Stimulated activated CD4-positive, alpha-beta T cell treated with anti-CD3 and anti-CD28 coated beads, TNF-alpha, amount 100 ng/mL, for 24 hours (primary cell): ENCODE results near the gene NUDT5.
"Not testable (repeated sequence)": the region's sequence is repeated elsewhere in the genome, so short reads cannot be mapped to it uniquely, and the experiment has no call there.

Experiments
- DNase-seq, 3 experiments: peaks; one replicate each; pipeline ENCODE4 v3.0.0-alpha.2; 2020; ENCODE audit warnings: low read depth in 3 of 3

NUDT5 gene

GRCh38 chr10:12195603-12196506 lies at the start of gene NUDT5, which contains the start of gene CDC123:
Gene NUDT5 (minus strand): TSS chr10:12195891. CDS start chr10:12186291, 9,600 bp downstream.
Gene CDC123 (plus strand): TSS chr10:12196188. CDS start chr10:12196246, 58 bp downstream.
- peak; percentile 69 to 85 (median 73) for DNase-seq

GRCh38 chr10:12243864-12244620 lies 48.4 kb upstream of the NUDT5 start:
- DNase-seq: no peak

GRCh38 chr10:12241810-12242529 lies 46.3 kb upstream of the NUDT5 start:
- DNase-seq: peak; percentile 14 to 63 (median 46)

GRCh38 chr10:12238821-12239220 lies 43.1 kb upstream of the NUDT5 start:
- no peak for DNase-seq

DNA sequence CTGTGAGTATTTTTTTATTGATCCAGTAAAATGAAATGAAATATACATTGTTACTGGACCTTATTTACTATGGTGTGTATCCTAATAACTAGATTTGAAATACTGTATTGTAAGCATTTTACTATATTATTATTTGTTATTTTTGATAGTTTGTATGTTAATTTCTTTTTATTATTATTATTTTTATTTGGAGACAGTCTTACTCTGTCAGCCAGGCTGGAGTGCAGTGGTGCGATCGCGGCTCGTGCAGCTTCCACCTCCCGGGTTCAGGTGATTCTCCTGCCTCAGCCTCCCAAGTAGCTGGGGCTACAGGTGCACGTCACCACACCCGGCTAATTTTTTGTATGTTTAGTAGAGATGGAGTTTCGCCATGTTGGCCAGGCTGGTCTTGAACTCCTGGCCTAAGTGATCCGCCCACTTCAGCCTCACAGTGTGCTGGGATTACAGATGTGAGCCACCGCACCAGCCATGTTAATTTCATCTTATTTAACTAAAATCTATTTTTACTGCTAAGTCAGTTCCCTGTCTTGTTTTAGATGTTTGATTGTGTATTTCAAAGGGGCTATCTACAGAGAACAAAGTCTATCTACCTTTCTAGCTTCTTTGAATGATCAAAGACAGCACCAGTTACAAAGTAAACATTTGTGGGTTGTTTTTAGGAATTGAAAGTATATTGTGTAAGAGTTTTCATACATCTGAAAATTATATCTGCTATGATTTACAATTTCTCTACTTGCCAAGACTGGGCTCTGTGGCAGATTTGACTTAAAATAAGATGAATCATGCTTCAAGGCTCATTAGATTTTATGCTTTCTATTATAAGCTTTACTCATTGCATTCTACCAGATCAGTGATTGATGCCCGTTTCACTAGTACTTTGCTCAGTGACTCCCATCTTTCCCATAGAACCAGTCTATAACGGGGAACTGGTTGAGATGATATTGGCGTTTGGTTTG lies 41.9 kb upstream of the NUDT5 start:
- DNase-seq: no peak

GRCh38 chr10:12235796-12236195 lies 40.1 kb upstream of the NUDT5 start:
- DNase-seq: no peak

GRCh38 chr10:12235116-12235694 lies 39.5 kb upstream of the NUDT5 start:
- DNase-seq: no peak

- DNase-seq: not testable (repeated sequence)
Observed at GRCh38 chr10:12234687-12235086, 39.0 kb upstream of the NUDT5 start.

- DNase-seq: no peak
Observed at GRCh38 chr10:12228851-12229250, 33.2 kb upstream of the NUDT5 start.

GRCh38 chr10:12226438-12226837 lies 30.7 kb upstream of the NUDT5 start:
- not testable (repeated sequence) for DNase-seq

GRCh38 chr10:12225444-12225843 lies 29.8 kb upstream of the NUDT5 start:
- no peak for DNase-seq

DNA sequence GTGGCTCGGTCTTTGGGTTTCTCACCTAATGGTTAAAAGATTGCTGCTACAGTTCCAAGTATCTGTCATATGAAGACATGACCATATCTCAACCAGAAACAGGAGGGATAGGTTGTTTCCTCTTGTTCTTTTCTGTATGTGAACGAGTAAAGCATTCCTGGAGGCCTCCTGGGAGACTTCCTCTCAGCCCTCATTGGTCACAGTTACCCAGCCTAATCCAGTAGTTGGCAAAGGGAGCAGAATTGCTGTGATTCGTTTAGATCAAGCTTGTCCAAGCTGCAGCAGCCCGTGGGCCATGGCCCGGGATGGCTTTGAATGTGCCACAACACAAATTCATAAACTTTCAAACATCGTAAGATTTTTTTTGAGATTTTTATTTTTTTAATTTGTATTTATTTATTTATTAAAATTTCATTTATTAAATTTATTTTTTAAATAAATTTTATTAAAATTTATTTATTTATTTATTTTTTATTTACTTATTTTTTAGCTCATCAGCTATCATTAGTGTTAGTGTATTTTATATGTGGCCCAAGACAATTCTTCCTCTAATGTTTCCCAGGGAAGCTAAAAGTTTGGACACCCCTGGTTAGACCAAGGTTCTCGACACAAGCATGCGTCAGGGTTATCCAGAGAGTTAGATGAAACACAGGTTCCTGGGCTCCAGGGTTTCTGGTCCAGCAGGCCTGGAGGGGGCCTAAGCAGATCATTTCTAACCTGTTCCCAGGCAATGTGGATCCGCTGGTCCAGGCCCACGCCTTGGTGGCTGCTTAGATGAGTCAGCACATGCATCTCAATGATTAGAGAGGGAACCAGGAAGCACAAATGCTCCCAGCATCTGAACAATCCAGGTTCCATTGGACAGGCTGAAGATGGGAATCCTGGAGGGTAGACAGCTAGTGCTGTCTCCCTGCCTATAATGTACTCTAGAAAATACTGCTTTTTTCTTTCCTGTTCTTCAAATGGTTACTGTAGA lies 25.9 kb upstream of the NUDT5 start:
- DNase-seq: no peak

- no peak for DNase-seq
Observed at GRCh38 chr10:12218991-12219390, 23.3 kb upstream of the NUDT5 start.

- DNase-seq: no peak
Observed at GRCh38 chr10:12214763-12215218, 19.1 kb upstream of the NUDT5 start.

DNA sequence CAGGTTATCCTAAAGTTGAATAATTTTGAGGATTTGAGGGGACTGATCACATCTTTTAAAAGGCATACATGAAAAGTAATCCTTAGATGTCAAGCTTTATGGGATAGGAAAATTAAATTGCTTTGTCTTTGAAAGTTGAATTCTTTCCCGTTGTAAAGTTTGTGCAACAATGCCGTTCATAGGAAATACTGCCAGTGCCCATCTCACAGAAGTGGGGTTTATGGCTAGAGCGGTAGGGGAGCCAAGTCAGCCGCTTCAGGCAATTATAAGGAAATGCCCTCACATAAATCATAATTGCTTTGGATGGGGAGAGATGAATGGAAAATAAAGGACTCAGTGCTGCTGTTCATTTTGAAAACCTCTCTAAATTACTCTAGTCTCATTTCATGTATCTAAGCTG lies 18.4 kb upstream of the NUDT5 start:
- no peak for DNase-seq

DNA sequence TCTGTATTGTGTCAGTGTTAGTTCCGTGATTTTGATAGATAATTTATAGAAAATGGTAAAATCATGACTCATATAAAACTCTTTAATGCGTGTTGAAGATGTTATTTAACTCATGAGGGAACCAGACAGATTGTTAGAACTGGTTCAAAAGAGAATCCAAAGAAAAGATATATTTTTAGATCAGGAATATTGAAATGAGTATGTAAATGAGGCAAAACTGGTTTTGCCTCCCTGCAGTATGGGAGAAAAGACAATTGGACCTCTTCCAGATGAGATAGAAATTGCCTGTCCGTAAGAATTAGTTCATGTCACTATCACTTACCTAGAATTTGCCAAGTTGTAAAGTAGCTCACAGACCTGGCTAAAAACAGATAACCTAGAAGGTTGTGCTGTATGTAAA lies 17.9 kb upstream of the NUDT5 start:
- DNase-seq: no peak

DNA sequence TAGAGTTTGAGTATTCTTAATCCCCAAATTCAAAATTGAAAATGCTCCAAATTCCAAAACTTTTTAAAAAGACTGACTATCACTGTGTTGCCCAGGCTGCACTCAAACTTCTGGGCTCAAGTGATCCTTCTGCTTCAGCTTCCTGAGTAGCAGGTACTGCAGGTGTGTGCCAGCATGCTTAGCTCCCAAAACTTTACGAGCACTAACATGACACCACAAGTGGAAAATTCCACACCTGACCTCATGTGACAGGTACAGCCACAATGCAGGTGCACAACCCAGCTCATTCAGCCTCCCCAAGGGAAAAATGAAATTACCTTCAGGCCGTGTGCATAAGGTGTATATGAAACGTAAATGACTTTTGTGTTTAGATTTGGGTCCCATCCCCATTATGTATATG lies 16.8 kb upstream of the NUDT5 start:
- no peak for DNase-seq

- DNase-seq: no peak
Observed at GRCh38 chr10:12208460-12208859, 12.8 kb upstream of the NUDT5 start.

GRCh38 chr10:12207114-12207513 lies 11.4 kb upstream of the NUDT5 start:
- DNase-seq: no peak
